Left ventricle myocardium superior (tissue), 1 donor: ENCODE measurements around the gene RBM22. TPM values are rescaled to one million over a fixed set of nuclear protein-coding genes. Genes with fewer than 3 reads are reported as not detected.
"Not testable (repeated sequence)": the region's sequence is repeated elsewhere in the genome, so short reads cannot be mapped to it uniquely, and the experiment has no call there.

Source experiments
- ATAC-seq: fragments of 200-7000 bp; cut with Tn5 transposase; one replicate; pipeline ENCODE4 v1.9.1; 2020; ENCODE audit warnings: mild to moderate bottlenecking, moderate library complexity
- DNase-seq: peaks from one replicate; pipeline ENCODE4 v3.0.0-alpha.2; 2020
- intact Hi-C: fragments of 100-400 bp; cut with micrococcal nuclease; formaldehyde crosslinking; loops from one replicate; pipeline ENCODE4 v1.11.0; 2022
- long read RNA-seq: library from polyadenylated mRNA; unstranded; transcript quantifications from one replicate; pipeline ENCODE4 v2.0.0, GENCODE V29; 2021
- total RNA-seq: library from RNA; stranded (reverse); fragmentation: NEBNext Ultra II Directional; extraction: Animal tissue kit (Norgen Biotek cat#: 25700); gene quantifications from one replicate; pipeline ENCODE4 v1.2.1, GENCODE V29; 2021
- donor health status: DM: no; HTN: yes; CAD: no; lungs with severe emphysema.

Gene RBM22
- 28.9 TPM for total RNA-seq
- long read RNA-seq, transcript RBM22-201 (11 exons, 2,342 nt): major isoform, 11 of 23 reads
- long read RNA-seq, partial matches to known transcripts: 11 of 23 reads
- long read RNA-seq, other reads (novel, unspliced or antisense): 0 of 23 reads

GRCh38 chr5:150700594-150701377 is at the start of gene RBM22:
Gene RBM22, minus strand, starts transcription at chr5:150701062. Its CDS starts 77 bp downstream, at chr5:150700985.
- intact Hi-C loops: no loop called here
- DNase-seq: peak; percentile 96

GRCh38 chr5:150750469-150750868 is 49.6 kb upstream of the RBM22 start:
- intact Hi-C loops: no loop called here
- DNase-seq (no peak), ATAC-seq (no peak)

More at GRCh38 chr5:150700594-150701377, at the start of gene RBM22:
- ATAC-seq: peak; percentile 100

GRCh38 chr5:150743142-150743488 is 42.3 kb upstream of the RBM22 start:
- intact Hi-C loops, ATAC-seq, DNase-seq: not testable (repeated sequence)

- intact Hi-C loops, ATAC-seq, DNase-seq: not testable (repeated sequence)
Observed at GRCh38 chr5:150742455-150743141, 41.7 kb upstream of the RBM22 start.

GRCh38 chr5:150740992-150741391 is 40.1 kb upstream of the RBM22 start:
- intact Hi-C loops: no loop called here
- DNase-seq (no peak), ATAC-seq (no peak)

- no peak for ATAC-seq
Observed at GRCh38 chr5:150738862-150739261, 38.0 kb upstream of the RBM22 start.

GRCh38 chr5:150734579-150735384 is 33.9 kb upstream of the RBM22 start:
- intact Hi-C loops: no loop called here
- peak; percentile 73 for ATAC-seq
- DNase-seq: peak; percentile 55

More at GRCh38 chr5:150738862-150739261, 38.0 kb upstream of the RBM22 start:
- intact Hi-C loops: no loop called here
- no peak for DNase-seq

- DNase-seq (no peak), ATAC-seq (peak; percentile 67)
- intact Hi-C loops: no loop called here
Observed at GRCh38 chr5:150731669-150732242, 30.9 kb upstream of the RBM22 start.

GRCh38 chr5:150729859-150730258 is 29.0 kb upstream of the RBM22 start:
- DNase-seq (no peak), ATAC-seq (no peak)
- intact Hi-C loops: no loop called here

- DNase-seq: no peak
- ATAC-seq: no peak
- intact Hi-C loops: no loop called here
Observed at GRCh38 chr5:150723845-150724244, 23.0 kb upstream of the RBM22 start.

GRCh38 chr5:150710165-150710564 is 9.3 kb upstream of the RBM22 start:
- ATAC-seq: peak; percentile 48
- intact Hi-C loops: no loop called here

GRCh38 chr5:150706776-150707390 is 6.0 kb upstream of the RBM22 start:
- DNase-seq (no peak), ATAC-seq (no peak)
- intact Hi-C loops: no loop called here

More at GRCh38 chr5:150710165-150710564, 9.3 kb upstream of the RBM22 start:
- no peak for DNase-seq

GRCh38 chr5:150703762-150704161 is 2.9 kb upstream of the RBM22 start:
- DNase-seq (no peak), ATAC-seq (no peak)
- intact Hi-C loops: no loop called here

- no peak for DNase-seq
- no peak for ATAC-seq
- intact Hi-C loops: no loop called here
Observed at GRCh38 chr5:150700246-150700593, 642 bp downstream of the RBM22 start.

GRCh38 chr5:150694612-150695011 is 6.2 kb downstream of the RBM22 start:
- intact Hi-C loops: no loop called here
- no peak for DNase-seq

GRCh38 chr5:150692276-150692675 is 8.6 kb downstream of the RBM22 start:
- no peak for DNase-seq
- intact Hi-C loops: no loop called here

More at GRCh38 chr5:150694612-150695011, 6.2 kb downstream of the RBM22 start:
- no peak for ATAC-seq

GRCh38 chr5:150690760-150691159 is 10.1 kb downstream of the RBM22 start:
- intact Hi-C loops: no loop called here
- no peak for ATAC-seq
- DNase-seq: no peak

More at GRCh38 chr5:150692276-150692675, 8.6 kb downstream of the RBM22 start:
- no peak for ATAC-seq

- ATAC-seq: no peak
- intact Hi-C loops: no loop called here
- DNase-seq: no peak
Observed at GRCh38 chr5:150689120-150689519, 11.7 kb downstream of the RBM22 start.

- intact Hi-C loops: no loop called here
- ATAC-seq (no peak), DNase-seq (no peak)
Observed at GRCh38 chr5:150676578-150676977, 24.3 kb downstream of the RBM22 start.
